ENCODE measurements around the gene BMAL1. TPM values are rescaled to one million over a fixed set of nuclear protein-coding genes. Genes with fewer than 3 reads are reported as not detected.

Gene BMAL1
- total RNA-seq, 4 donors from 2014 or later: 27.7 to 81.8 (median 41.0) TPM

GRCh38 chr11:13347901-13348300 lies 70.3 kb downstream of the BMAL1 start:
- H3K4me1 ChIP-seq: no peaks in the 10 kb centered on the region
- no peak for DNase-seq
- intact Hi-C loops (cut with DNase I; ENCODE audit: low total_unique reads): loop anchor here (10.0 kb wide), 2 partner anchors 383 to 1023 kb away; no protein-coding TSS in a partner anchor
- TF ChIP-seq POLR2A (IDR thresholded peaks at IDR 0.05): no peak
- no peak for TF ChIP-seq CTCF (IDR thresholded peaks at IDR 0.05 in 4 of 5, conservative IDR thresholded peaks at IDR 0.05 in 1 of 5)
- in situ Hi-C loops (cut with MboI; ENCODE audit: low sequenced_read_pairs in 4 of 4): loop anchor here (10.0 to 25.0 kb wide), 2 partner anchors 133 to 386 kb away; no protein-coding TSS in a partner anchor
- ATAC-seq: no peak
- H3K36me3 ChIP-seq: peaks cover 0 to 5% of the 10 kb centered on the region in 2 donors
- no peak overlapping the region for H3K27ac ChIP-seq
- no peak overlapping the region for H3K4me3 ChIP-seq
- H3K27me3 ChIP-seq: no peaks in the 10 kb centered on the region
- no peaks in the 10 kb centered on the region for H3K9me3 ChIP-seq

- intact Hi-C loops (cut with DNase I; ENCODE audit: low total_unique reads): loop anchor here (10.0 kb wide), 2 partner anchors 384 to 1024 kb away; no protein-coding TSS in a partner anchor
- Histone ChIP-seq H3K4me3 (no peak overlapping the region), H3K9me3 (no peaks in the 10 kb centered on the region), H3K27ac (no peak overlapping the region), H3K36me3 (peaks cover 0 to 5% of the 10 kb centered on the region in 2 donors), H3K27me3 (no peaks in the 10 kb centered on the region), H3K4me1 (no peaks in the 10 kb centered on the region)
- DNase-seq (no peak), ATAC-seq (no peak)
- in situ Hi-C loops (cut with MboI; ENCODE audit: low sequenced_read_pairs in 4 of 4): loop anchor here (10.0 to 25.0 kb wide), 2 partner anchors 134 to 386 kb away; no protein-coding TSS in a partner anchor
- TF ChIP-seq CTCF (IDR thresholded peaks at IDR 0.05 in 4 of 5, conservative IDR thresholded peaks at IDR 0.05 in 1 of 5): no peak
- no peak for TF ChIP-seq POLR2A (IDR thresholded peaks at IDR 0.05)
Measured at GRCh38 chr11:13348305-13348704, 70.7 kb downstream of the BMAL1 start.

GRCh38 chr11:13349046-13349445 lies 71.5 kb downstream of the BMAL1 start:
- no peaks in the 10 kb centered on the region for H3K4me1 ChIP-seq
- intact Hi-C loops (cut with DNase I; ENCODE audit: low total_unique reads) (loop anchor here (10.0 kb wide), 2 partner anchors 384 to 1024 kb away; no protein-coding TSS in a partner anchor), in situ Hi-C loops (cut with MboI; ENCODE audit: low sequenced_read_pairs in 4 of 4) (loop anchor here (10.0 to 25.0 kb wide), 2 partner anchors 134 to 387 kb away; no protein-coding TSS in a partner anchor)
- DNase-seq: no peak
- no peaks in the 10 kb centered on the region for H3K27me3 ChIP-seq
- no peak overlapping the region for H3K27ac ChIP-seq
- no peak for ATAC-seq
- TF ChIP-seq POLR2A (IDR thresholded peaks at IDR 0.05): no peak
- TF ChIP-seq CTCF (IDR thresholded peaks at IDR 0.05 in 4 of 5, conservative IDR thresholded peaks at IDR 0.05 in 1 of 5): no peak
- no peak overlapping the region for H3K4me3 ChIP-seq
- peaks cover 0 to 7% of the 10 kb centered on the region in 2 donors for H3K36me3 ChIP-seq
- no peaks in the 10 kb centered on the region for H3K9me3 ChIP-seq

GRCh38 chr11:13349581-13349980 lies 72.0 kb downstream of the BMAL1 start:
- intact Hi-C loops (cut with DNase I; ENCODE audit: low total_unique reads) (loop anchor here (10.0 kb wide), 2 partner anchors 385 to 1025 kb away; no protein-coding TSS in a partner anchor), in situ Hi-C loops (cut with MboI; ENCODE audit: low sequenced_read_pairs in 4 of 4) (loop anchor here (10.0 to 25.0 kb wide), 2 partner anchors 135 to 387 kb away; no protein-coding TSS in a partner anchor)
- H3K27ac ChIP-seq: no peak overlapping the region
- no peaks in the 10 kb centered on the region for H3K27me3 ChIP-seq
- no peak overlapping the region for H3K4me3 ChIP-seq
- H3K36me3 ChIP-seq: peaks cover 0 to 13% of the 10 kb centered on the region in 2 donors
- no peaks in the 10 kb centered on the region for H3K4me1 ChIP-seq
- TF ChIP-seq CTCF (IDR thresholded peaks at IDR 0.05 in 4 of 5, conservative IDR thresholded peaks at IDR 0.05 in 1 of 5) (no peak), POLR2A (IDR thresholded peaks at IDR 0.05) (no peak)
- no peaks in the 10 kb centered on the region for H3K9me3 ChIP-seq
- ATAC-seq: no peak
- no peak for DNase-seq

Data from gastrocnemius medialis (tissue), 4 donors.